ENCODE data around the gene ALK. TPM values are rescaled to one million over a fixed set of nuclear protein-coding genes. Genes with fewer than 3 reads are reported as not detected.

ALK gene
- total and polyA plus RNA-seq, 2 donors (not counting 1 experiment from before 2014, with no cell fraction given) = under 0.01 to 0.02 TPM

DNA sequence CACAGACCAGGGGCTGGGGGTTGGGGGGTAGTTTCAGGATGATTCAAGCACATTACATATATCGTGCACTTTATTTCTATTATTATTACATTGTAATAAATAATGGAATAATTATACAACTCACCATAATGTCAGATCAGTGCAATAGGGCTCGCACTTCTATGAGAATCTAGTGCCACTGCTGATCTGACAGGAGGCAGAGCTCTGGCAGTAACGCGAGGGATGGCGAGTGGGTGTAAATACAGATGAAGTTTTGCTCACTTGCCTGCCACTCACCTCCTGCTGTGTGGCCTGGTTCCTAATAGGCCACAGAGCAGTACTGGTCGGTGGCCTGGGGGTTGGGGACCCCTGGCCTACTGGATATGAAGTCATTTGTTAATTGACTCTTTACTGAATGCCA is 615.6 kb downstream of the ALK start:
- TF ChIP-seq, protein P1, sequence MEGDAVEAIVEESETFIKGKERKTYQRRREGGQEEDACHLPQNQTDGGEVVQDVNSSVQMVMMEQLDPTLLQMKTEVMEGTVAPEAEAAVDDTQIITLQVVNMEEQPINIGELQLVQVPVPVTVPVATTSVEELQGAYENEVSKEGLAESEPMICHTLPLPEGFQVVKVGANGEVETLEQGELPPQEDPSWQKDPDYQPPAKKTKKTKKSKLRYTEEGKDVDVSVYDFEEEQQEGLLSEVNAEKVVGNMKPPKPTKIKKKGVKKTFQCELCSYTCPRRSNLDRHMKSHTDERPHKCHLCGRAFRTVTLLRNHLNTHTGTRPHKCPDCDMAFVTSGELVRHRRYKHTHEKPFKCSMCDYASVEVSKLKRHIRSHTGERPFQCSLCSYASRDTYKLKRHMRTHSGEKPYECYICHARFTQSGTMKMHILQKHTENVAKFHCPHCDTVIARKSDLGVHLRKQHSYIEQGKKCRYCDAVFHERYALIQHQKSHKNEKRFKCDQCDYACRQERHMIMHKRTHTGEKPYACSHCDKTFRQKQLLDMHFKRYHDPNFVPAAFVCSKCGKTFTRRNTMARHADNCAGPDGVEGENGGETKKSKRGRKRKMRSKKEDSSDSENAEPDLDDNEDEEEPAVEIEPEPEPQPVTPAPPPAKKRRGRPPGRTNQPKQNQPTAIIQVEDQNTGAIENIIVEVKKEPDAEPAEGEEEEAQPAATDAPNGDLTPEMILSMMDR (conservative IDR thresholded peaks at IDR 0.05 in 1 of 2, IDR thresholded peaks at IDR 0.05 in 1 of 2; ENCODE audit: low read depth in 1 of 2, low read length in 2 of 2) = no peak
- TF ChIP-seq EZH2 (IDR thresholded peaks at IDR 0.05; ENCODE audit: low read length, missing control alignments) = no peak
- Histone ChIP-seq H3K27ac (ENCODE audit: insufficient read depth, low read length) (no peak overlapping the region), H3K4me3 (replicated peaks in 1 of 4; ENCODE audit: control extremely low read depth in 1 of 4, insufficient read depth in 1 of 4, low read depth in 3 of 4, low read length in 4 of 4) (no peak overlapping the region), H3K36me3 (ENCODE audit: control insufficient read depth, insufficient read depth, low read length) (no peaks in the 10 kb centered on the region), H3K9me3 (ENCODE audit: control insufficient read depth, insufficient read depth, low read depth, low read length) (no peaks in the 10 kb centered on the region), H3K79me2 (ENCODE audit: control insufficient read depth, insufficient read depth, low read length) (no peaks in the 10 kb centered on the region), H2AFZ (ENCODE audit: low read length) (no peak overlapping the region), H4K20me1 (ENCODE audit: control insufficient read depth, extremely low read depth, insufficient read depth, low read length) (no peaks in the 10 kb centered on the region), H3K4me2 (ENCODE audit: extremely low read depth, insufficient read depth, low read length) (no peak overlapping the region), H3K9ac (ENCODE audit: insufficient read depth, low read length) (no peak overlapping the region), H3K27me3 (ENCODE audit: control insufficient read depth, insufficient read depth, low read length) (no peaks in the 10 kb centered on the region), H3K4me1 (ENCODE audit: control insufficient read depth, extremely low read depth, insufficient read depth, low read length) (no peaks in the 10 kb centered on the region)
- DNase-seq (ENCODE audit: low read depth in 2 of 2) = no peak

DNA sequence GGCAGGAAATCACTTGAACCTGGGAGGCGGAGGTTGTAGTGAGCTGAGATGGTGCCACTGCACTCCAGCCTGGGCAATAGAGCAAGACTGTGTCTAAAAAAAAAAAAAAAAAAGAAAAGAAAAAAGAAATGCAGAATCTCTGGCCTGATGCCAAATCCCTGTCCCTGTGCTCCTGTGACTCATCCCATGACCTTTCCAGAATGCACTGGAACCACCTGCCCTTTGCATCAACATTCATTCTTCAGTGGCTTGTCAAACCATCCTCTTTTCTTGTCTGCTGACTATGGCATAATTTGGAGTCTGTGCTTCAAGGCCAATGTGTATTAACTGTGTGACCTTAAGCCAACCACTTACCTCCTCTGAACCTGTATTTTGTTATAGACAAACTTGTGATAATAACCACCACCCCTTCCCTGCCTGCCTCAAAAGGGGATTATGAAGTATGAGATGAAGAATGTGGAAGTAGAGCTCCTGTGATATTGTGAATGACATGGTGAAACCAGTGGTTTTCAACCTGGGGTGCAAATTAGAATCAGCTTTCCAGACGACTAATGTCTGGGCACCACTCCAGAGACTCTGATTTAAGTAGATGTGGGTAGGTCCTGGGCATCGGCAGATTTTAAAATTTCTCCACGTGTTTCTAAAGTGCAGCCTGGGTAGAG is 616.9 kb downstream of the ALK start:
- DNase-seq (ENCODE audit: low read depth in 2 of 2) = peak in 1 of 2 donors; percentile 42

DNA sequence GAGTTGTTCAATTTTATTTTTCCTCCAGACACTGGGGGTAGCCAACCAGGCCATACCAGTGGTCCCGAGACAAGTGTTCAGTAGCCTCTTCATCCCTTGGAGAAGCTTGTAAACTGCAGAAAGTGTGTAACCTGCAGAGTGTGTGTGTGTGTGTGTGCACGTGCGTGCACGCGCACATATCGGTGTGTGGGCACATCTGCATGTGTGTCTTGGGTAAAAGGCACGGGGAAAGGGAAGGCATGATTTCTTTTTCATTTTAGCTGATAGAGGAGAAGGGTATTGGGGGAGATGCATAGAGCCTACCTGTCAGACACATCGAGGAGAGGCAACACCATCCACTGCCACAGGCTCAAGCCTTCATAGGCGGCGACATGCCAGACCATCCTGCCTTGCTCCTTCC is 624.8 kb downstream of the ALK start:
- Histone ChIP-seq H3K9me3 (ENCODE audit: control insufficient read depth, insufficient read depth, low read depth, low read length) (no peaks in the 10 kb centered on the region), H3K4me1 (ENCODE audit: control insufficient read depth, extremely low read depth, insufficient read depth, low read length) (no peaks in the 10 kb centered on the region), H3K9ac (ENCODE audit: insufficient read depth, low read length) (no peak overlapping the region), H2AFZ (ENCODE audit: low read length) (no peak overlapping the region), H3K27ac (ENCODE audit: insufficient read depth, low read length) (no peak overlapping the region), H3K79me2 (ENCODE audit: control insufficient read depth, insufficient read depth, low read length) (no peaks in the 10 kb centered on the region), H4K20me1 (ENCODE audit: control insufficient read depth, extremely low read depth, insufficient read depth, low read length) (no peaks in the 10 kb centered on the region), H3K27me3 (ENCODE audit: control insufficient read depth, insufficient read depth, low read length) (peaks cover 5% of the 10 kb centered on the region), H3K36me3 (ENCODE audit: control insufficient read depth, insufficient read depth, low read length) (no peaks in the 10 kb centered on the region), H3K4me2 (ENCODE audit: extremely low read depth, insufficient read depth, low read length) (no peak overlapping the region), H3K4me3 (replicated peaks in 1 of 4; ENCODE audit: control extremely low read depth in 1 of 4, insufficient read depth in 1 of 4, low read depth in 3 of 4, low read length in 4 of 4) (no peak overlapping the region)
- TF ChIP-seq EZH2 (IDR thresholded peaks at IDR 0.05; ENCODE audit: low read length, missing control alignments) = no peak
- TF ChIP-seq, protein P1 (conservative IDR thresholded peaks at IDR 0.05 in 1 of 2, IDR thresholded peaks at IDR 0.05 in 1 of 2; ENCODE audit: low read depth in 1 of 2, low read length in 2 of 2) = no peak
- no peak for DNase-seq (ENCODE audit: low read depth in 2 of 2)

More for the DNA sequence above, 616.9 kb downstream of the ALK start:
- Histone ChIP-seq H4K20me1 (ENCODE audit: control insufficient read depth, extremely low read depth, insufficient read depth, low read length) (no peaks in the 10 kb centered on the region), H3K27me3 (ENCODE audit: control insufficient read depth, insufficient read depth, low read length) (no peaks in the 10 kb centered on the region), H3K9me3 (ENCODE audit: control insufficient read depth, insufficient read depth, low read depth, low read length) (no peaks in the 10 kb centered on the region), H3K79me2 (ENCODE audit: control insufficient read depth, insufficient read depth, low read length) (no peaks in the 10 kb centered on the region), H3K4me2 (ENCODE audit: extremely low read depth, insufficient read depth, low read length) (no peak overlapping the region), H2AFZ (ENCODE audit: low read length) (no peak overlapping the region), H3K4me3 (replicated peaks in 1 of 4; ENCODE audit: control extremely low read depth in 1 of 4, insufficient read depth in 1 of 4, low read depth in 3 of 4, low read length in 4 of 4) (no peak overlapping the region), H3K9ac (ENCODE audit: insufficient read depth, low read length) (no peak overlapping the region), H3K27ac (ENCODE audit: insufficient read depth, low read length) (no peak overlapping the region), H3K36me3 (ENCODE audit: control insufficient read depth, insufficient read depth, low read length) (no peaks in the 10 kb centered on the region), H3K4me1 (ENCODE audit: control insufficient read depth, extremely low read depth, insufficient read depth, low read length) (no peaks in the 10 kb centered on the region)
- no peak for TF ChIP-seq EZH2 (IDR thresholded peaks at IDR 0.05; ENCODE audit: low read length, missing control alignments)
- TF ChIP-seq, protein P1 (conservative IDR thresholded peaks at IDR 0.05 in 1 of 2, IDR thresholded peaks at IDR 0.05 in 1 of 2; ENCODE audit: low read depth in 1 of 2, low read length in 2 of 2) = no peak
